ENCODE data around the gene ARHGAP33.

Gene ARHGAP33

DNA sequence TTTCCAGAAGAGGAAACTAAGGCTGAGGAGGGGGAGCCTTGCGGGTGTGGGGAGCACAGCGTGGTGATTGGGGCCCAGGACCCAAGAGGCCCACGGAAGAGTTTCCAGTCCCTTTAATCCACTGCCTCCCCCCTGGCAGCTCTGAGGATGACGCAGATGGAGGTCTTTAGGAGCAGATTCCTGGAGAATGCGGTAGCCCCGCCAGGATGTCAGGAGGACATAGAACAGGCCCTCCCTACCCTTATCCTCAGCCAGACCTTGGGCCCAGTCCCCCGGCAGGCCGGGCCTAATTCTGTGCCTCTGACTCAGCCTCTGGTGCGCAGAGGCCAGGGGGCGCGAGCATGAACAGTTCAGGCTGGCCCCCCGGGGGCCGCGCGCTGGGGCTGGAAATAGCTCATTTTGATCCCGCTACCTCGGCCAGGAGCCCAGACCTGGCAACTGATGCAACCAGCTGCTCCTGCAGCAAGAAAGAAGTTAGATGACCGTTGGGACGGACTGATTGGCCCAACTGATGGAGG lies 18.1 kb upstream of the ARHGAP33 start:
- in situ Hi-C loops (cut with HindIII; ENCODE audit: low pct_ligation_motif_present, low sequenced_read_pairs): no loop called here
- H3K27ac ChIP-seq: peak overlapping the region; percentile 88
- no peaks in the 10 kb centered on the region for H3K27me3 ChIP-seq (replicated peaks)
- H3K4me3 ChIP-seq (ENCODE audit: low read depth, low read length): peak overlapping the region; percentile 98
- peaks cover 27% of the 10 kb centered on the region for H3K36me3 ChIP-seq (replicated peaks)
- DNase-seq: peak; percentile 93
- TF ChIP-seq, protein P1, sequence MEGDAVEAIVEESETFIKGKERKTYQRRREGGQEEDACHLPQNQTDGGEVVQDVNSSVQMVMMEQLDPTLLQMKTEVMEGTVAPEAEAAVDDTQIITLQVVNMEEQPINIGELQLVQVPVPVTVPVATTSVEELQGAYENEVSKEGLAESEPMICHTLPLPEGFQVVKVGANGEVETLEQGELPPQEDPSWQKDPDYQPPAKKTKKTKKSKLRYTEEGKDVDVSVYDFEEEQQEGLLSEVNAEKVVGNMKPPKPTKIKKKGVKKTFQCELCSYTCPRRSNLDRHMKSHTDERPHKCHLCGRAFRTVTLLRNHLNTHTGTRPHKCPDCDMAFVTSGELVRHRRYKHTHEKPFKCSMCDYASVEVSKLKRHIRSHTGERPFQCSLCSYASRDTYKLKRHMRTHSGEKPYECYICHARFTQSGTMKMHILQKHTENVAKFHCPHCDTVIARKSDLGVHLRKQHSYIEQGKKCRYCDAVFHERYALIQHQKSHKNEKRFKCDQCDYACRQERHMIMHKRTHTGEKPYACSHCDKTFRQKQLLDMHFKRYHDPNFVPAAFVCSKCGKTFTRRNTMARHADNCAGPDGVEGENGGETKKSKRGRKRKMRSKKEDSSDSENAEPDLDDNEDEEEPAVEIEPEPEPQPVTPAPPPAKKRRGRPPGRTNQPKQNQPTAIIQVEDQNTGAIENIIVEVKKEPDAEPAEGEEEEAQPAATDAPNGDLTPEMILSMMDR (IDR thresholded peaks at IDR 0.05; ENCODE audit: low read depth, low read length, missing control alignments): no peak

DNA sequence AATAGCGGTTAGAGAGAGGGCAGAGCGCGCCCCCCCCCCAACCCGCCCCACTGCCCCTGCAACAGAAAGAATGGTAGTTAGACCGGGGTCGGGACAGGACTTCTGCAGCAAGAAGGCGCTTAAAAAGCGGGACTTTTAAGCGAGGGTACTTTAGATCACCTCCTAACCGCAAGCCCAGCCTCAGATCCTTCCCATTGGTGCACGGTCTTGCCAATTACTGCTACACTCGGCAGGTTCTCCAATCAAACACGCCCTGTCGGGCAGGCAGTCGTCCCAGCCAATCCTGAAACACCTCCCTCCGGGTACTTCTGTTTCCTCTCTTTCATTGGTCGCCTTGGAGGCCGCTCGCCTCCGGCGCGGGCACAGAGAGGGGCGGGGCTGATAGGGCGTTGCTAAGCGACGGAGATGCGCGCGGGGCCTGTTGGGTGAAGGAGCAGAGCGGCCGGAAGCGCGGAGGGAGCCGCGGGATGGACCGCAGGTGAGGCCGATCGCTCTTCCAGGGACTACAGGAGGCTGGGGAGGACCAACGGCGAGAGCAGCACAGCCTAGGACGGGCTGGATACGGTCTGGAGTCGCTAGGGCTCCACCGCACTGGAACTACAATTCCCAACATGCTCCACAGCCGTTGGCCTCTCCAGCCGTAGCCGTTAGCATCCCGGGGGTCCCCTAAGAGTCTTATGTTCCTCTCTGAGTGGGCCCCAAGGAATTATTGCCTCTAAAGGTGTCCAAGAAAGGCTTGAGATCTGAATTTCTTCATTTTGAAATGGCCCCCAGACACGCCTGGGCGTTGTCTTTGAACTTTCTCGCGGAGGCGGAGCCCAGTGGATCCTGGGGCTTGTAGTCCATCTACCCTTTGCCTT lies 17.4 kb upstream of the ARHGAP33 start, which contains the start of gene PROSER3:
TSS of gene PROSER3 (plus strand) at position 428 of the 860 bp plus-strand sequence. CDS start at position 468, 40 bp downstream.
- in situ Hi-C loops (cut with HindIII; ENCODE audit: low pct_ligation_motif_present, low sequenced_read_pairs): no loop called here
- TF ChIP-seq, protein P1 (IDR thresholded peaks at IDR 0.05; ENCODE audit: low read depth, low read length, missing control alignments): no peak
- peak within 1 kb of the TSS; percentile 98 for H3K4me3 ChIP-seq (ENCODE audit: low read depth, low read length)
- no peaks in the 10 kb centered on the region for H3K27me3 ChIP-seq (replicated peaks)
- DNase-seq: peak; percentile 100
- H3K27ac ChIP-seq: peak within 1 kb of the TSS; percentile 88
- peaks cover 21% of the 10 kb centered on the region for H3K36me3 ChIP-seq (replicated peaks)

DNA sequence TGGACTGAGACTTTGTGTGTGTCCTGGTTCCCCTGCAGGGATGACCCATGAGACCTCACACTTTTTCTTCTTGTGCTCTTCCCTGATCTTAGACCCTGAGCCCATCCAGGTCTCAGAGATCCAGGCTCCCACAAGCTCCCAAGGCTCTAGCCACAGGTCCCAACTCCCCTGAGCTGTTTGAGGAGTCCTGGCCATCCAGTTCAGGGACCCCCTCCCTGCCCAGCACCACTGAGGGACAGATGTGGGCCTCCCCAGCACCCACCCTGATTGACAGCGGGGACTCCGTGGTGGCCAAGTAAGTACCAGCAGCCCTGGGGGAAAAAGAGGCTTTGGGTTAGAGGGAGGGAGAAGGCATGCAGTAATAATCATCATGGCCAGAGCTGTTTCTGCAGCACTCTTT lies 15.7 kb upstream of the ARHGAP33 start:
- in situ Hi-C loops (cut with HindIII; ENCODE audit: low pct_ligation_motif_present, low sequenced_read_pairs): no loop called here
- H3K4me3 ChIP-seq (ENCODE audit: low read depth, low read length): no peak overlapping the region
- H3K27ac ChIP-seq: no peak overlapping the region
- H3K36me3 ChIP-seq (replicated peaks): peaks cover 16% of the 10 kb centered on the region
- no peak for DNase-seq
- no peaks in the 10 kb centered on the region for H3K27me3 ChIP-seq (replicated peaks)
- TF ChIP-seq, protein P1 (IDR thresholded peaks at IDR 0.05; ENCODE audit: low read depth, low read length, missing control alignments): no peak

DNA sequence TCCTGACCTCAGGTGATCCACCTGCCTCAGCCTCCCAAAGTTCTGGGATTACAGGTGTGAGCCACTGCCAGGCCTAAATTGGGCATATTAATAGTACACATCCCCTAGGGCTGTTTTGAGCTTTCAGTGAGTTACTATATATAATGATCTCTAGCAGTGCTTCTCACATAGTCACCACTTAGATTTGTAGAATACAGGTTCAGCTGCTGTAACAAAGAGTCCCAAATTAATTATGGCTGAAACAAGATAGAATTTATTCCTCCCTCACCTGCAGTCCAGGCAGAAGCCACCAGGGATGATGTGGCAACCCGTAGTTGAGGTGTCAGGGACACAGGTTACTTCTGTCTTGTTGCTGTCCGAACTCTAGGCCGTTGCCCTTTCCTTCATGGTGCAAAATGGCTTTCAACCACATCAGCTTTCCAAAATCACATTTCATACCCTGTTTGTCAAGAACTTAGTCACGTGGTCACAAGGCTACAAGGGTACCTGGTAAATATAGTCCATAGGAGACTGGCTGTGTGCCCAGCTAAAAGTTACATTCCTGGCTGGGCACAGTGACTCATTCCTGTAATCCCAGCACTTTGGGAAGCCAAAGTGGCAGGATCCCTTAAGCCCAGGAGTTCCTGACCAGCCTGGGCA lies 14.5 kb upstream of the ARHGAP33 start:
- Histone ChIP-seq H3K4me3 (ENCODE audit: low read depth, low read length) (no peak overlapping the region), H3K27me3 (replicated peaks) (no peaks in the 10 kb centered on the region), H3K27ac (no peak overlapping the region), H3K36me3 (replicated peaks) (peaks cover 20% of the 10 kb centered on the region)
- in situ Hi-C loops (cut with HindIII; ENCODE audit: low pct_ligation_motif_present, low sequenced_read_pairs): no loop called here
- DNase-seq: no peak
- TF ChIP-seq, protein P1 (IDR thresholded peaks at IDR 0.05; ENCODE audit: low read depth, low read length, missing control alignments): no peak

- in situ Hi-C loops (cut with HindIII; ENCODE audit: low pct_ligation_motif_present, low sequenced_read_pairs): no loop called here
- Histone ChIP-seq H3K36me3 (replicated peaks) (peaks cover 27% of the 10 kb centered on the region), H3K4me3 (ENCODE audit: low read depth, low read length) (no peak overlapping the region), H3K27me3 (replicated peaks) (no peaks in the 10 kb centered on the region), H3K27ac (no peak overlapping the region)
- TF ChIP-seq, protein P1 (IDR thresholded peaks at IDR 0.05; ENCODE audit: low read depth, low read length, missing control alignments): no peak
- DNase-seq: no peak
These were observed 10.7 kb upstream of the ARHGAP33 start for GRCh38 chr19:35764432-35765315.
